HepG2 (cell line): ENCODE measurements around the gene PIH1D2. TPM values are rescaled to one million over a fixed set of nuclear protein-coding genes. Genes with fewer than 3 reads are reported as not detected.

Experiments
- BCL6 ChIP-seq: IDR thresholded peaks from 2 replicates; pipeline ENCODE4 v1.6.1; 2016; ENCODE audit warnings: missing genetic modification reagents, missing compliant biosample characterization
- CENPT ChIP-seq: sonication (generic); formaldehyde crosslinking; IDR thresholded peaks from 2 replicates; pipeline ENCODE4 v1.8.0; 2022; ENCODE audit warnings: low read depth, mild to moderate bottlenecking, moderate library complexity, missing genetic modification reagents
- EHMT2 ChIP-seq: fragments of 200-600 bp; sonication (generic); IDR thresholded peaks from 2 replicates; pipeline ENCODE4 v1.7.0; 2017; ENCODE audit warnings: antibody characterized with exemption, low read depth, low read length, borderline replicate concordance
- FOXM1 ChIP-seq: sonication (generic); formaldehyde crosslinking; IDR thresholded peaks from 2 replicates; pipeline ENCODE4 v1.5.0; 2020; ENCODE audit warnings: missing genetic modification reagents
- FOXP1 ChIP-seq, 2 experiments: fragments of 450-650 bp in 1 of 2; IDR thresholded peaks; 2 replicates each; pipeline ENCODE4 v1.6.1; 2017 to 2018; ENCODE audit warnings: antibody characterized with exemption in 1 of 2
- GLI4 ChIP-seq: sonication (generic); formaldehyde crosslinking; IDR thresholded peaks from 2 replicates; pipeline ENCODE4 v1.5.1; 2020; ENCODE audit warnings: missing genetic modification reagents, mild to moderate bottlenecking, moderate library complexity, borderline replicate concordance
- GLMP ChIP-seq: sonication (generic); formaldehyde crosslinking; IDR thresholded peaks from 2 replicates; pipeline ENCODE4 v1.9.0; 2021; ENCODE audit warnings: missing genetic modification reagents, mild to moderate bottlenecking, borderline replicate concordance
- HNRNPH1 ChIP-seq: fragments of 200-400 bp; formaldehyde crosslinking; optimal IDR thresholded peaks from 2 replicates; pipeline ENCODE3; 2017; ENCODE audit warnings: mild to moderate bottlenecking, low read depth, low read length
- JUNB ChIP-seq: sonication (generic); formaldehyde crosslinking; IDR thresholded peaks from 2 replicates; pipeline ENCODE4 v1.8.0; 2022; ENCODE audit warnings: missing genetic modification reagents, mild to moderate bottlenecking, borderline replicate concordance
- KAT2B ChIP-seq: fragments of 150-350 bp; IDR thresholded peaks from 2 replicates; pipeline ENCODE4 v1.6.1; 2014; ENCODE audit warnings: low read depth, low read length, borderline replicate concordance
- MEIS2 ChIP-seq: sonication (generic); formaldehyde crosslinking; IDR thresholded peaks from 2 replicates; pipeline ENCODE4 v1.9.0; 2021; ENCODE audit warnings: mild to moderate bottlenecking, missing genetic modification reagents
- RFX1 ChIP-seq: fragments of 450-650 bp; IDR thresholded peaks from 2 replicates; pipeline ENCODE4 v1.6.1; 2017
- SUZ12 ChIP-seq: fragments of 150-350 bp; IDR thresholded peaks from 2 replicates; pipeline ENCODE4 v1.6.1; 2014; ENCODE audit warnings: low read depth, low read length
- ZEB1 ChIP-seq: IDR thresholded peaks from 2 replicates; pipeline ENCODE4 v1.6.1; 2012; ENCODE audit warnings: mild to moderate bottlenecking, low read depth, inconsistent platforms; ENCODE audit not compliant: insufficient replicate concordance
- ZFP36L1 ChIP-seq: sonication (generic); formaldehyde crosslinking; IDR thresholded peaks from 2 replicates; pipeline ENCODE4 v1.8.0; 2022; ENCODE audit warnings: mild to moderate bottlenecking, missing genetic modification reagents, moderate library complexity
- ZNF138 ChIP-seq: sonication (generic); formaldehyde crosslinking; IDR thresholded peaks from 2 replicates; pipeline ENCODE4 v1.5.0; 2020; ENCODE audit warnings: mild to moderate bottlenecking, low read depth, missing genetic modification reagents
- ZNF550 ChIP-seq: sonication (generic); formaldehyde crosslinking; IDR thresholded peaks from 2 replicates; pipeline ENCODE4 v1.4.0; 2020; ENCODE audit warnings: mild to moderate bottlenecking, missing genetic modification reagents, borderline replicate concordance
- ZNF589 ChIP-seq: sonication (generic); formaldehyde crosslinking; conservative IDR thresholded peaks from 2 replicates; pipeline ENCODE4 v1.8.0; 2022; ENCODE audit warnings: mild to moderate bottlenecking, moderate library complexity, missing genetic modification reagents
- ZNF724P ChIP-seq: sonication (generic); formaldehyde crosslinking; IDR thresholded peaks from 2 replicates; pipeline ENCODE4 v1.8.0; 2022; ENCODE audit warnings: missing genetic modification reagents, borderline replicate concordance
- polyA plus RNA-seq, 8 experiments: library from polyadenylated mRNA; depleted of rRNA in 3 of 8; stranded (reverse) in 7 of 8; unstranded in 1 of 8; fragments of >200 nt; fragmentation: Illumina TruSeq in 4 of 8; extraction: Trizol in 4 of 8; gene quantifications; 2 replicates each; pipeline versions ENCODE4 v1.2.1 to v1.2.3, GENCODE V29; 2011 to 2016; ENCODE audit warnings: low read depth in 4 of 8, missing spikeins in 1 of 8, mixed read lengths in 1 of 8; ENCODE audit not compliant: insufficient read depth in 1 of 8
- total RNA-seq, 5 experiments: library from RNA; depleted of rRNA; stranded (reverse); fragments of >200 nt; fragmentation: Illumina TruSeq; extraction: Trizol; gene quantifications; 2 replicates each; pipeline ENCODE4 v1.2.3, GENCODE V29; 2016; ENCODE audit warnings: low read depth in 1 of 5
- TF ChIP-seq, protein P1 (sequence below): sonication (generic); formaldehyde crosslinking; IDR thresholded peaks from 2 replicates; pipeline ENCODE4 v1.5.1; 2020; ENCODE audit warnings: missing genetic modification reagents, mild to moderate bottlenecking, borderline replicate concordance
- TF ChIP-seq, protein P2 (sequence below): sonication (generic); formaldehyde crosslinking; IDR thresholded peaks from 2 replicates; pipeline ENCODE4 v1.8.0; 2022; ENCODE audit warnings: mild to moderate bottlenecking, missing genetic modification reagents
- TF ChIP-seq, protein P3 (sequence below): sonication (generic); formaldehyde crosslinking; IDR thresholded peaks from 2 replicates; pipeline ENCODE4 v1.4.0; 2020; ENCODE audit warnings: missing genetic modification reagents, mild to moderate bottlenecking, borderline replicate concordance

PIH1D2 gene
- total and polyA plus RNA-seq, 2 of the 13 experiments (the other 11 are each of a cell fraction or from before 2014, with no cell fraction given) = 0.49 to 2.7 TPM

DNA sequence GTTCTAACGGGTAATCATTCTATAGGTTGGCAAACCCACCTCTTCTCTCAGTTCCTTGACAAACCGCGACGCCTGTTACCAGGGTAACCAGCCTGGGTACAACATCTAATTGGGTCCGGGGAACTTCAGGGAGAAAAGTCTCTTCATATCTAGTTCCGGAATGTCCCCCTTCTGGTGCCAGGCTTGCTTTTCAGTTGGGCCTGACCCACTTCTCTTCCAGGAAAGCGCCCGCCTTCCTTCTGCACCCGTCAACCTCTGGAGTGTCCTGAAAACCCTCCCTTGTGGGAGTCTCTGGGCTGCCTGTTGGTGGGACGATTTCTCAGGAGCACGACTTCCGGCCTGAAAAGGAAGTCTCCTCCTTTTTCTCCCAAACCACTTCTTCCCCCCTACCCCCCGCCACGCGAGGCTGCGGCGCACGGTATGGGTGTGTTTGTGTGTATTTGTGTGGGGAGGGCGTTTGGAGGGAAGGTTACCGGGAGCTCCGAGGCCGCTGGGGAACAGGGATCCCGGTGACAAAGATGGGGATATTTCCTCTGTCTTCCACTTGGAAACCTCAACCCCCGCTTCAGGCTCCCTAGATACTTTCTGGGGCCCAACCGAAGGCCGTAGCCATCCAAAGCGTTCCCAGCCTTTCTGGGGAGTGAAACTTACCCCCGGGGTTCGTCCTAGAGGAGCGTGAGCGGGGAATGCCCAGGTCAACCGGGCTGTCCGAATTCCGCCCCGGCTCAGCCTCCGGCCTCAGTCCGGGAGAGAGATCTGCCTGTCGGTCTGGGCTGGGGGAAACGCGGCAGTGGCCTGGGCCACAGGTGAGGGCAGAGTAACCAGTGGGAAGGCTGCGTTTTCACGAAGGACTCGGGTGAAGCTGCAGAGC is at the start of gene PIH1D2, which contains the start of gene NKAPD1 (continued):
- TF ChIP-seq, protein P1, sequence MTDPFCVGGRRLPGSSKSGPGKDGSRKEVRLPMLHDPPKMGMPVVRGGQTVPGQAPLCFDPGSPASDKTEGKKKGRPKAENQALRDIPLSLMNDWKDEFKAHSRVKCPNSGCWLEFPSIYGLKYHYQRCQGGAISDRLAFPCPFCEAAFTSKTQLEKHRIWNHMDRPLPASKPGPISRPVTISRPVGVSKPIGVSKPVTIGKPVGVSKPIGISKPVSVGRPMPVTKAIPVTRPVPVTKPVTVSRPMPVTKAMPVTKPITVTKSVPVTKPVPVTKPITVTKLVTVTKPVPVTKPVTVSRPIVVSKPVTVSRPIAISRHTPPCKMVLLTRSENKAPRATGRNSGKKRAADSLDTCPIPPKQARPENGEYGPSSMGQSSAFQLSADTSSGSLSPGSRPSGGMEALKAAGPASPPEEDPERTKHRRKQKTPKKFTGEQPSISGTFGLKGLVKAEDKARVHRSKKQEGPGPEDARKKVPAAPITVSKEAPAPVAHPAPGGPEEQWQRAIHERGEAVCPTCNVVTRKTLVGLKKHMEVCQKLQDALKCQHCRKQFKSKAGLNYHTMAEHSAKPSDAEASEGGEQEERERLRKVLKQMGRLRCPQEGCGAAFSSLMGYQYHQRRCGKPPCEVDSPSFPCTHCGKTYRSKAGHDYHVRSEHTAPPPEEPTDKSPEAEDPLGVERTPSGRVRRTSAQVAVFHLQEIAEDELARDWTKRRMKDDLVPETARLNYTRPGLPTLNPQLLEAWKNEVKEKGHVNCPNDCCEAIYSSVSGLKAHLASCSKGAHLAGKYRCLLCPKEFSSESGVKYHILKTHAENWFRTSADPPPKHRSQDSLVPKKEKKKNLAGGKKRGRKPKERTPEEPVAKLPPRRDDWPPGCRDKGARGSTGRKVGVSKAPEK (CRISPR knock-in tag) = no peak
- TF ChIP-seq GLMP (no peak), ZNF550 (CRISPR knock-in tag) (no peak), FOXP1 (IDR thresholded peaks at IDR 0.05) (no peak), FOXP1 (CRISPR knock-in tag; IDR thresholded peaks at IDR 0.05) (no peak), RFX1 (peak; percentile 86), ZEB1 (no peak), ZNF138 (CRISPR knock-in tag) (no peak), BCL6 (peak; percentile 48), SUZ12 (no peak), ZNF589 (no peak), MEIS2 (CRISPR knock-in tag) (0 out of 2 replicates have a peak, but pooled peaks have one; percentile 14), FOXM1 (CRISPR knock-in tag) (no peak), EHMT2 (peak; percentile 66; the same call in 1 of the 2 replicates), JUNB (no peak), HNRNPH1 (no peak), CENPT (CRISPR knock-in tag) (no peak), ZNF724P (CRISPR knock-in tag) (no peak), ZFP36L1 (CRISPR knock-in tag) (no peak), GLI4 (peak; percentile 55; the same call in 1 of the 2 replicates), KAT2B (no peak)
- TF ChIP-seq, protein P2, sequence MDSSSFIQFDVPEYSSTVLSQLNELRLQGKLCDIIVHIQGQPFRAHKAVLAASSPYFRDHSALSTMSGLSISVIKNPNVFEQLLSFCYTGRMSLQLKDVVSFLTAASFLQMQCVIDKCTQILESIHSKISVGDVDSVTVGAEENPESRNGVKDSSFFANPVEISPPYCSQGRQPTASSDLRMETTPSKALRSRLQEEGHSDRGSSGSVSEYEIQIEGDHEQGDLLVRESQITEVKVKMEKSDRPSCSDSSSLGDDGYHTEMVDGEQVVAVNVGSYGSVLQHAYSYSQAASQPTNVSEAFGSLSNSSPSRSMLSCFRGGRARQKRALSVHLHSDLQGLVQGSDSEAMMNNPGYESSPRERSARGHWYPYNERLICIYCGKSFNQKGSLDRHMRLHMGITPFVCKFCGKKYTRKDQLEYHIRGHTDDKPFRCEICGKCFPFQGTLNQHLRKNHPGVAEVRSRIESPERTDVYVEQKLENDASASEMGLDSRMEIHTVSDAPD (CRISPR knock-in tag) = no peak
- TF ChIP-seq, protein P3, sequence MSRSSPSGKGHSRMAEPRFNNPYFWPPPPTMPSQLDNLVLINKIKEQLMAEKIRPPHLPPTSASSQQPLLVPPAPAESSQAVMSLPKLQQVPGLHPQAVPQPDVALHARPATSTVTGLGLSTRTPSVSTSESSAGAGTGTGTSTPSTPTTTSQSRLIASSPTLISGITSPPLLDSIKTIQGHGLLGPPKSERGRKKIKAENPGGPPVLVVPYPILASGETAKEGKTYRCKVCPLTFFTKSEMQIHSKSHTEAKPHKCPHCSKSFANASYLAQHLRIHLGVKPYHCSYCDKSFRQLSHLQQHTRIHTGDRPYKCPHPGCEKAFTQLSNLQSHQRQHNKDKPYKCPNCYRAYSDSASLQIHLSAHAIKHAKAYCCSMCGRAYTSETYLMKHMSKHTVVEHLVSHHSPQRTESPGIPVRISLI (CRISPR knock-in tag) = peak; percentile 61; the same call in 1 of the 2 replicates
